Measurements from ENCODE around the gene SLC47A1.

Gene SLC47A1

DNA sequence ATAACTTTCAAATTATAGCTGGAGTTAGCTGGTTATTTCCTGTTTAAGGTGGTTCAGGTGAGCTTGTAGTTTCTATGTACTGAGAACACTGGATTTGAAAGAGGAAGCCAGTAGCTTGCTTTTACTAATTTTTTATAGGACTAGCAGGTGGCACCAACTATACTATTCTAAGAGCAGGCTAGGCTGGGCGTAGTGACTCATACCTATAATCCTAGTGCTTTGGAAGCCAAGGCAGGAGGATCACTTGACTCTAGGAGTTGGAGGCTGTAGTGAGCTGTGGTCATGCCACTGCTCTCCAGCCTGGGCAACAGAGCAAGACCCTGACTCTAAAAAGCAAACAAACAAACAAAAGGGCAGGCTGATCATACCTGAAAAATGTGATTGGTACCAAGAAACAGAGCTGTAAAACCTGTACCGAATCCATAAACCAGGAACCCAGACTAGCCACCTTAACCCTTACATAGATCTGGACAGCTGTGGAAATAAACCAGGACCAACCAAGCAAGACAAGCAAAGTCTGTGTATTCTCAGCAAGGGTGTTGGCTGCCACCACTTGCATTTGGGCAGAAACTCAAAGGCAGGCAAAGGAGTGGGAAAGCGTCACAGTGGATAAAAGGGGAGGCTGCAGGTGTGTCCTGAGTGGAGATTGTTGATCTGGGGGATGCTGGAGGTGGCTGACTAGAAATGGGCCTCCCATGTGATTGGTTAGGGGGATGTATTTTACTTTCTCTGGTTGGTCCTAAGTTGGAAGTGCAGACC, 36.3 kb downstream of the SLC47A1 start:
- Histone ChIP-seq H3K36me3 (ENCODE audit: control insufficient read depth in 2 of 2, insufficient read depth in 1 of 2, low read length in 2 of 2) (no peaks in the 10 kb centered on the region; a peak in 1 of 3 replicates), H3K9me3 (ENCODE audit: control insufficient read depth, insufficient read depth, low read depth, low read length) (no peaks in the 10 kb centered on the region), H3K27ac (ENCODE audit: extremely low read depth, low read depth, low read length) (no peak overlapping the region), H3K4me1 (ENCODE audit: control insufficient read depth, insufficient read depth, low read length) (no peaks in the 10 kb centered on the region), H3K4me3 (ENCODE audit: low read depth, low read length) (no peak overlapping the region)
- POLR2A ChIA-PET: interaction anchor here (2.2 kb wide), 1 partner anchor 78 kb away, joined by 8 read pairs; the partner anchor contains the start of gene ALDH3A2
- CTCF ChIA-PET: interaction anchor here (0.8 kb wide), 1 partner anchor 207 kb away, joined by 3 read pairs; the partner anchor contains the start of gene B9D1
- TF ChIP-seq ZNF610 (tag by site-specific recombination; IDR thresholded peaks at IDR 0.05; ENCODE audit: borderline replicate concordance) (no peak), ZFP41 (tag by site-specific recombination; IDR thresholded peaks at IDR 0.05; ENCODE audit: borderline replicate concordance) (no peak), ZNF623 (tag by site-specific recombination; IDR thresholded peaks at IDR 0.05) (no peak), ZEB2 (tag by site-specific recombination; IDR thresholded peaks at IDR 0.05) (no peak), ZNF146 (tag by site-specific recombination; IDR thresholded peaks at IDR 0.05) (no peak), ZSCAN16 (tag by site-specific recombination; IDR thresholded peaks at IDR 0.05) (no peak), SP2 (tag by site-specific recombination; IDR thresholded peaks at IDR 0.05) (no peak), ZNF350 (tag by site-specific recombination; IDR thresholded peaks at IDR 0.05) (no peak)
- TF ChIP-seq, protein P1, sequence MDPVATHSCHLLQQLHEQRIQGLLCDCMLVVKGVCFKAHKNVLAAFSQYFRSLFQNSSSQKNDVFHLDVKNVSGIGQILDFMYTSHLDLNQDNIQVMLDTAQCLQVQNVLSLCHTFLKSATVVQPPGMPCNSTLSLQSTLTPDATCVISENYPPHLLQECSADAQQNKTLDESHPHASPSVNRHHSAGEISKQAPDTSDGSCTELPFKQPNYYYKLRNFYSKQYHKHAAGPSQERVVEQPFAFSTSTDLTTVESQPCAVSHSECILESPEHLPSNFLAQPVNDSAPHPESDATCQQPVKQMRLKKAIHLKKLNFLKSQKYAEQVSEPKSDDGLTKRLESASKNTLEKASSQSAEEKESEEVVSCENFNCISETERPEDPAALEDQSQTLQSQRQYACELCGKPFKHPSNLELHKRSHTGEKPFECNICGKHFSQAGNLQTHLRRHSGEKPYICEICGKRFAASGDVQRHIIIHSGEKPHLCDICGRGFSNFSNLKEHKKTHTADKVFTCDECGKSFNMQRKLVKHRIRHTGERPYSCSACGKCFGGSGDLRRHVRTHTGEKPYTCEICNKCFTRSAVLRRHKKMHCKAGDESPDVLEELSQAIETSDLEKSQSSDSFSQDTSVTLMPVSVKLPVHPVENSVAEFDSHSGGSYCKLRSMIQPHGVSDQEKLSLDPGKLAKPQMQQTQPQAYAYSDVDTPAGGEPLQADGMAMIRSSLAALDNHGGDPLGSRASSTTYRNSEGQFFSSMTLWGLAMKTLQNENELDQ (tag by site-specific recombination; IDR thresholded peaks at IDR 0.05; ENCODE audit: low read depth): no peak
- TF ChIP-seq, protein P2, sequence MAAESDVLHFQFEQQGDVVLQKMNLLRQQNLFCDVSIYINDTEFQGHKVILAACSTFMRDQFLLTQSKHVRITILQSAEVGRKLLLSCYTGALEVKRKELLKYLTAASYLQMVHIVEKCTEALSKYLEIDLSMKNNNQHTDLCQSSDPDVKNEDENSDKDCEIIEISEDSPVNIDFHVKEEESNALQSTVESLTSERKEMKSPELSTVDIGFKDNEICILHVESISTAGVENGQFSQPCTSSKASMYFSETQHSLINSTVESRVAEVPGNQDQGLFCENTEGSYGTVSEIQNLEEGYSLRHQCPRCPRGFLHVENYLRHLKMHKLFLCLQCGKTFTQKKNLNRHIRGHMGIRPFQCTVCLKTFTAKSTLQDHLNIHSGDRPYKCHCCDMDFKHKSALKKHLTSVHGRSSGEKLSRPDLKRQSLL (tag by site-specific recombination; IDR thresholded peaks at IDR 0.05): no peak
- TF ChIP-seq, protein P3, sequence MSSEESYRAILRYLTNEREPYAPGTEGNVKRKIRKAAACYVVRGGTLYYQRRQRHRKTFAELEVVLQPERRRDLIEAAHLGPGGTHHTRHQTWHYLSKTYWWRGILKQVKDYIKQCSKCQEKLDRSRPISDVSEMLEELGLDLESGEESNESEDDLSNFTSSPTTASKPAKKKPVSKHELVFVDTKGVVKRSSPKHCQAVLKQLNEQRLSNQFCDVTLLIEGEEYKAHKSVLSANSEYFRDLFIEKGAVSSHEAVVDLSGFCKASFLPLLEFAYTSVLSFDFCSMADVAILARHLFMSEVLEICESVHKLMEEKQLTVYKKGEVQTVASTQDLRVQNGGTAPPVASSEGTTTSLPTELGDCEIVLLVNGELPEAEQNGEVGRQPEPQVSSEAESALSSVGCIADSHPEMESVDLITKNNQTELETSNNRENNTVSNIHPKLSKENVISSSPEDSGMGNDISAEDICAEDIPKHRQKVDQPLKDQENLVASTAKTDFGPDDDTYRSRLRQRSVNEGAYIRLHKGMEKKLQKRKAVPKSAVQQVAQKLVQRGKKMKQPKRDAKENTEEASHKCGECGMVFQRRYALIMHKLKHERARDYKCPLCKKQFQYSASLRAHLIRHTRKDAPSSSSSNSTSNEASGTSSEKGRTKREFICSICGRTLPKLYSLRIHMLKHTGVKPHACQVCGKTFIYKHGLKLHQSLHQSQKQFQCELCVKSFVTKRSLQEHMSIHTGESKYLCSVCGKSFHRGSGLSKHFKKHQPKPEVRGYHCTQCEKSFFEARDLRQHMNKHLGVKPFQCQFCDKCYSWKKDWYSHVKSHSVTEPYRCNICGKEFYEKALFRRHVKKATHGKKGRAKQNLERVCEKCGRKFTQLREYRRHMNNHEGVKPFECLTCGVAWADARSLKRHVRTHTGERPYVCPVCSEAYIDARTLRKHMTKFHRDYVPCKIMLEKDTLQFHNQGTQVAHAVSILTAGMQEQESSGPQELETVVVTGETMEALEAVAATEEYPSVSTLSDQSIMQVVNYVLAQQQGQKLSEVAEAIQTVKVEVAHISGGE (tag by site-specific recombination; conservative IDR thresholded peaks at IDR 0.05; ENCODE audit: low read depth): no peak
- TF ChIP-seq, protein P4, sequence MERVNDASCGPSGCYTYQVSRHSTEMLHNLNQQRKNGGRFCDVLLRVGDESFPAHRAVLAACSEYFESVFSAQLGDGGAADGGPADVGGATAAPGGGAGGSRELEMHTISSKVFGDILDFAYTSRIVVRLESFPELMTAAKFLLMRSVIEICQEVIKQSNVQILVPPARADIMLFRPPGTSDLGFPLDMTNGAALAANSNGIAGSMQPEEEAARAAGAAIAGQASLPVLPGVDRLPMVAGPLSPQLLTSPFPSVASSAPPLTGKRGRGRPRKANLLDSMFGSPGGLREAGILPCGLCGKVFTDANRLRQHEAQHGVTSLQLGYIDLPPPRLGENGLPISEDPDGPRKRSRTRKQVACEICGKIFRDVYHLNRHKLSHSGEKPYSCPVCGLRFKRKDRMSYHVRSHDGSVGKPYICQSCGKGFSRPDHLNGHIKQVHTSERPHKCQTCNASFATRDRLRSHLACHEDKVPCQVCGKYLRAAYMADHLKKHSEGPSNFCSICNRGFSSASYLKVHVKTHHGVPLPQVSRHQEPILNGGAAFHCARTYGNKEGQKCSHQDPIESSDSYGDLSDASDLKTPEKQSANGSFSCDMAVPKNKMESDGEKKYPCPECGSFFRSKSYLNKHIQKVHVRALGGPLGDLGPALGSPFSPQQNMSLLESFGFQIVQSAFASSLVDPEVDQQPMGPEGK (tag by site-specific recombination; IDR thresholded peaks at IDR 0.05): no peak

DNA sequence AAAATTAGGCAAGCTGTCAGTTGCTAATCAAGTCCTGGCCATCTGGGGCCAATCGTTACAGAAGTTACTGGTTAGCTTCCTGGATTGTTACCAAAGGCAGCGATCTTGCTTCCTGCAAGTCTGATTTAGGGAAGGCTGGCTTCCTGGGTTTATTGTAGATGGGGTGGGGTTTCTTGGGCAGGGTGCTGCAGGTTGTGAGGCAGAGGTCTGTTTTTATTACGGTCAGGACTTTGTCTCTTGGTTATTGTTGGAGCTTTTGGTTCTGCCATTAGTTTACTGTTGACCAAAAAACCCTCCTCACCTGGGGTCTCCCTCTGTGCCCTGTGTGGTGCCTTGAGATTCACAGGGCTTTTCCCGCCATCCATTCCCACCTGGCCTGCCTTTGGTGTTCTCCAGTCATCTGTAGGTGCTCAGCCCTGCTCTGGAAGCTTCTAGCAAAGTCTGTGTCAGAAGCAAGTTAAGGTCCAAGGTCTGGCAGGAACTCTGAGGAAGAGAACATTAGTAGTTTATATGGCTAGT, 36.9 kb downstream of the SLC47A1 start:
- H3K36me3 ChIP-seq (ENCODE audit: control insufficient read depth in 2 of 2, insufficient read depth in 1 of 2, low read length in 2 of 2): no peaks in the 10 kb centered on the region; a peak in 1 of 3 replicates
- H3K4me3 ChIP-seq (ENCODE audit: low read depth, low read length): no peak overlapping the region
- no peaks in the 10 kb centered on the region for H3K4me1 ChIP-seq (ENCODE audit: control insufficient read depth, insufficient read depth, low read length)
- POLR2A ChIA-PET: interaction anchor here (2.2 kb wide), 1 partner anchor 78 kb away, joined by 8 read pairs; the partner anchor contains the start of gene ALDH3A2
- CTCF ChIA-PET: no interaction called here
- H3K27ac ChIP-seq (ENCODE audit: extremely low read depth, low read depth, low read length): no peak overlapping the region
- H3K9me3 ChIP-seq (ENCODE audit: control insufficient read depth, insufficient read depth, low read depth, low read length): no peaks in the 10 kb centered on the region
- TF ChIP-seq ZNF529 (tag by site-specific recombination; IDR thresholded peaks at IDR 0.05; ENCODE audit: insufficient replicate concordance) (no peak), ZNF510 (tag by site-specific recombination; IDR thresholded peaks at IDR 0.05; ENCODE audit: insufficient replicate concordance) (no peak), ZNF19 (tag by site-specific recombination; IDR thresholded peaks at IDR 0.05; ENCODE audit: low read depth) (no peak), ZBTB21 (tag by site-specific recombination; IDR thresholded peaks at IDR 0.05) (no peak), ZNF707 (tag by site-specific recombination; IDR thresholded peaks at IDR 0.05) (no peak), ZNF776 (tag by site-specific recombination; IDR thresholded peaks at IDR 0.05; ENCODE audit: borderline replicate concordance) (no peak), ZBTB8A (tag by site-specific recombination; IDR thresholded peaks at IDR 0.05) (no peak), KLF1 (tag by site-specific recombination; IDR thresholded peaks at IDR 0.05) (no peak), ZNF664 (tag by site-specific recombination; IDR thresholded peaks at IDR 0.05) (no peak)
- TF ChIP-seq, protein P5, sequence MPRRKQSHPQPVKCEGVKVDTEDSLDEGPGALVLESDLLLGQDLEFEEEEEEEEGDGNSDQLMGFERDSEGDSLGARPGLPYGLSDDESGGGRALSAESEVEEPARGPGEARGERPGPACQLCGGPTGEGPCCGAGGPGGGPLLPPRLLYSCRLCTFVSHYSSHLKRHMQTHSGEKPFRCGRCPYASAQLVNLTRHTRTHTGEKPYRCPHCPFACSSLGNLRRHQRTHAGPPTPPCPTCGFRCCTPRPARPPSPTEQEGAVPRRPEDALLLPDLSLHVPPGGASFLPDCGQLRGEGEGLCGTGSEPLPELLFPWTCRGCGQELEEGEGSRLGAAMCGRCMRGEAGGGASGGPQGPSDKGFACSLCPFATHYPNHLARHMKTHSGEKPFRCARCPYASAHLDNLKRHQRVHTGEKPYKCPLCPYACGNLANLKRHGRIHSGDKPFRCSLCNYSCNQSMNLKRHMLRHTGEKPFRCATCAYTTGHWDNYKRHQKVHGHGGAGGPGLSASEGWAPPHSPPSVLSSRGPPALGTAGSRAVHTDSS (tag by site-specific recombination; IDR thresholded peaks at IDR 0.05): no peak

All from HEK293 (cell line).